Karpas-422 (cell line): Measurements from ENCODE around the gene UBE2QL1. TPM values are rescaled to one million over a fixed set of nuclear protein-coding genes. Genes with fewer than 3 reads are reported as not detected.

Experiments used
- DNase-seq: peaks from one replicate; pipeline ENCODE4 v3.0.0-alpha.2; 2015
- H2AFZ ChIP-seq: fragments of 200-600 bp; sonication (generic); 2 replicates; pipeline ENCODE4 v1.6.1; 2014; ENCODE audit warnings: antibody characterized with exemption, low read length, mixed read lengths
- H3K27ac ChIP-seq: fragments of 200-600 bp; sonication (generic); 2 replicates; pipeline ENCODE4 v1.5.1; 2014; ENCODE audit warnings: mild to moderate bottlenecking, low read length, moderate library complexity
- H3K27me3 ChIP-seq: fragments of 200-600 bp; sonication (generic); 2 replicates; pipeline ENCODE4 v1.6.1; 2014; ENCODE audit warnings: low read length, mixed read lengths
- H3K36me3 ChIP-seq: fragments of 200-600 bp; sonication (generic); 2 replicates; pipeline ENCODE4 v1.6.1; 2014; ENCODE audit warnings: low read length, mixed read lengths; ENCODE audit not compliant: insufficient read depth
- H3K4me1 ChIP-seq: fragments of 200-600 bp; sonication (generic); 2 replicates; pipeline ENCODE4 v1.6.1; 2014; ENCODE audit warnings: mild to moderate bottlenecking, low read length, mixed read lengths
- H3K4me2 ChIP-seq: fragments of 200-600 bp; sonication (generic); 2 replicates; pipeline ENCODE4 v1.6.1; 2014; ENCODE audit warnings: low read length, low read depth, mild to moderate bottlenecking; ENCODE audit not compliant: poor library complexity, severe bottlenecking
- H3K4me3 ChIP-seq: fragments of 200-600 bp; sonication (generic); 2 replicates; pipeline ENCODE4 v1.5.1; 2014; ENCODE audit warnings: mild to moderate bottlenecking, antibody characterized with exemption, low read length, mixed read lengths
- H3K79me2 ChIP-seq: fragments of 200-600 bp; sonication (generic); 2 replicates; pipeline ENCODE4 v1.6.1; 2014; ENCODE audit warnings: mild to moderate bottlenecking, low read length, mixed read lengths
- H3K9ac ChIP-seq: fragments of 200-600 bp; sonication (generic); 2 replicates; pipeline ENCODE4 v1.6.0; 2014; ENCODE audit warnings: low read length
- H3K9me2 ChIP-seq: fragments of 200-600 bp; sonication (generic), shearing (Covaris generic); replicated peaks from 2 replicates; pipeline ENCODE4 v1.6.0; 2014; ENCODE audit warnings: mild to moderate bottlenecking, low read length, moderate library complexity; ENCODE audit not compliant: insufficient read depth
- H3K9me3 ChIP-seq: fragments of 300-700, 200-600 bp; sonication (generic); 2 replicates; pipeline ENCODE4 v1.6.1; 2014; ENCODE audit warnings: low read length, mixed read lengths
- H4K20me1 ChIP-seq: fragments of 200-600 bp; sonication (generic); 2 replicates; pipeline ENCODE4 v1.6.1; 2014; ENCODE audit warnings: mild to moderate bottlenecking, antibody characterized with exemption, low read length, low read depth; ENCODE audit not compliant: insufficient read depth
- total RNA-seq: library from RNA; depleted of rRNA; stranded (reverse); fragments of >200 nt; shearing (Covaris generic); gene quantifications from 2 replicates; pipeline ENCODE4 v1.2.3, GENCODE V29; 2014; ENCODE audit warnings: low replicate concordance

The UBE2QL1 gene
- total RNA-seq, 1 experiment from 2014 or later, result not detected

DNA sequence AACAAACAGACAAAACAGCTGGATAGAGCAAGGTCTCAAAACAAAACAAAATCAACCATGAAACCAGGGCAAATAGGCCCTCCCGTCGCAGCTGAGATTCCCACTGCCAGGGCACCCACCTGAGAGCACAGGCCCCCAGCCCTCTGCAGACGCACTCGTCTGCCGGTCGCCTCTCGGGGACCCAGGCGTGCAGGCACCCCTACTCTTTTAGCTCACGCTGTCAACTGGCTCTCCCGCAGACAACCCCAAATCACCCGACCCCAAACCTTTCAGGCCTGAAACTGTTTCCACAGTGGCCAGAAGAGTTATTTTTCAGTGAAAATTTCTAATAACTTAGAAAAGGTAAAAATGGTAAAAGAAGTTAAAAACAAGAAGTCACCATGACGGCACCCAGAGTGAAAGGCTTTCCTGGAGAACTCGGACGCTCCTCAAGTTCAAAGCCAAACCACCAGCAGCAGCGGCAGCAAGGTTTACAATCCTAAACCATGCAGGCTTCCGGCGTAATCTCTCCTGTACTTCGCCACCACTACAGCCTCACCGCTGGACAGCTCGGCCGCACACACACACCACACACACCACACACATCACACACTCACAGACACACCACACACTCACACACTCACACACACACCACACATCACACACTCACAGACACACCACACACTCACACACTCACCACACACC lies 1.9 kb upstream of the UBE2QL1 start:
- no peak overlapping the region for H2AFZ ChIP-seq
- no peak overlapping the region for H3K27ac ChIP-seq
- no peak overlapping the region for H3K4me2 ChIP-seq
- H3K27me3 ChIP-seq, result peaks cover 2% of the 10 kb centered on the region; the same call in 1 of the 2 replicates
- no peaks in the 10 kb centered on the region for H3K9me2 ChIP-seq
- no peak overlapping the region for H3K4me3 ChIP-seq
- no peaks in the 10 kb centered on the region for H3K4me1 ChIP-seq
- peaks cover 6% of the 10 kb centered on the region for H3K9me3 ChIP-seq
- H4K20me1 ChIP-seq, result no peaks in the 10 kb centered on the region
- no peaks in the 10 kb centered on the region for H3K36me3 ChIP-seq
- H3K9ac ChIP-seq, result no peak overlapping the region
- H3K79me2 ChIP-seq, result no peaks in the 10 kb centered on the region
- DNase-seq, result no peak

- Histone ChIP-seq H3K4me1 (no peaks in the 10 kb centered on the region), H3K9me2 (no peaks in the 10 kb centered on the region), H4K20me1 (no peaks in the 10 kb centered on the region), H3K79me2 (no peaks in the 10 kb centered on the region), H3K9ac (no peak overlapping the region), H3K36me3 (no peaks in the 10 kb centered on the region), H3K27me3 (peaks cover 2% of the 10 kb centered on the region; the same call in 1 of the 2 replicates), H3K27ac (no peak overlapping the region), H3K4me2 (no peak overlapping the region), H3K9me3 (peaks cover 6% of the 10 kb centered on the region), H2AFZ (no peak overlapping the region), H3K4me3 (no peak overlapping the region)
- no peak for DNase-seq
Measured at GRCh38 chr5:6447384-6448140, 1.1 kb upstream of the UBE2QL1 start.

- Histone ChIP-seq H3K9ac (no peak overlapping the region), H3K36me3 (no peaks in the 10 kb centered on the region), H3K4me2 (no peak overlapping the region), H3K4me3 (no peak overlapping the region), H2AFZ (no peak overlapping the region), H3K27ac (no peak overlapping the region), H3K27me3 (peaks cover 2% of the 10 kb centered on the region; the same call in 1 of the 2 replicates), H3K4me1 (no peaks in the 10 kb centered on the region), H3K79me2 (no peaks in the 10 kb centered on the region), H3K9me2 (no peaks in the 10 kb centered on the region), H4K20me1 (no peaks in the 10 kb centered on the region), H3K9me3 (peaks cover 6% of the 10 kb centered on the region)
- DNase-seq, result no peak
Measured at GRCh38 chr5:6448141-6448491, 543 bp upstream of the UBE2QL1 start.

- H3K9ac ChIP-seq, result no peak overlapping the region
- H3K4me3 ChIP-seq, result no peak overlapping the region
- DNase-seq, result no peak
- no peak overlapping the region for H3K4me2 ChIP-seq
- H3K27ac ChIP-seq, result no peak overlapping the region
- H3K79me2 ChIP-seq, result no peaks in the 10 kb centered on the region
- H3K4me1 ChIP-seq, result no peaks in the 10 kb centered on the region
- H3K36me3 ChIP-seq, result no peaks in the 10 kb centered on the region
- H3K9me3 ChIP-seq, result peaks cover 6% of the 10 kb centered on the region
- no peaks in the 10 kb centered on the region for H3K9me2 ChIP-seq
- peaks cover 2% of the 10 kb centered on the region; the same call in 1 of the 2 replicates for H3K27me3 ChIP-seq
- no peaks in the 10 kb centered on the region for H4K20me1 ChIP-seq
- no peak overlapping the region for H2AFZ ChIP-seq
Measured at GRCh38 chr5:6449465-6450158, 953 bp downstream of the UBE2QL1 start.

DNA sequence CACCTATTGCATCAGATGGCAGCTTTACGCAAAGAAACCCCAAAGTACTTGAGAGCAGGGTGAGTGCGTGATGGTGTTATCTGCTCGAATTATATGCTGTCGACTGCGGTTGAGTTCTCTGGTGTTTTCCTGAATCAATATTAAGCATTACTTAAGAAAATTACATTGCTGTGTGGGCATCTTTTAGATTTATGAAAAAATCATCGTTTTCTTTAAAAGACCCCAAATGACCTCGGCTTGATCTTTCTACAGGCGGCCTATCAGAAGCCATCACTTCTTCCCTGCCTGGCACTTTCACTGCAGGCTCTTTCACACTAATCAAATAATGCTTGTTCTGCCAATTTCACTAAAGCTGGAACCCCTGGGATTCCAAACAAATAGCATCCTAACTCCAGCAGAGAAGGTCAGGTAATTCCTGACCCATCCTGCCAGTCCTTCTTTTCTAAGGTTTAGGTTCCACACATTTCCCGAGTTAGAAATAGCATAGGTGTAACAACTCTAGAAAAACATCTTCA lies 1.7 kb downstream of the UBE2QL1 start:
- DNase-seq, result no peak
- H3K9me2 ChIP-seq, result no peaks in the 10 kb centered on the region
- H3K9ac ChIP-seq, result no peak overlapping the region
- peaks cover 2% of the 10 kb centered on the region; the same call in 1 of the 2 replicates for H3K27me3 ChIP-seq
- H3K27ac ChIP-seq, result no peak overlapping the region
- H3K4me3 ChIP-seq, result no peak overlapping the region
- H3K36me3 ChIP-seq, result no peaks in the 10 kb centered on the region
- no peaks in the 10 kb centered on the region for H3K4me1 ChIP-seq
- no peaks in the 10 kb centered on the region for H3K79me2 ChIP-seq
- H3K4me2 ChIP-seq, result no peak overlapping the region
- H4K20me1 ChIP-seq, result no peaks in the 10 kb centered on the region
- peaks cover 6% of the 10 kb centered on the region for H3K9me3 ChIP-seq
- H2AFZ ChIP-seq, result no peak overlapping the region

- Histone ChIP-seq H3K4me2 (no peak overlapping the region), H3K9ac (no peak overlapping the region), H3K36me3 (no peaks in the 10 kb centered on the region), H3K27ac (no peak overlapping the region), H3K27me3 (peaks cover 2% of the 10 kb centered on the region; the same call in 1 of the 2 replicates), H3K4me1 (no peaks in the 10 kb centered on the region), H3K4me3 (no peak overlapping the region), H3K9me2 (no peaks in the 10 kb centered on the region), H4K20me1 (no peaks in the 10 kb centered on the region), H3K79me2 (no peaks in the 10 kb centered on the region), H3K9me3 (peaks cover 5% of the 10 kb centered on the region), H2AFZ (no peak overlapping the region)
- DNase-seq, result no peak
Measured at GRCh38 chr5:6452622-6453504, 4.2 kb downstream of the UBE2QL1 start.

DNA sequence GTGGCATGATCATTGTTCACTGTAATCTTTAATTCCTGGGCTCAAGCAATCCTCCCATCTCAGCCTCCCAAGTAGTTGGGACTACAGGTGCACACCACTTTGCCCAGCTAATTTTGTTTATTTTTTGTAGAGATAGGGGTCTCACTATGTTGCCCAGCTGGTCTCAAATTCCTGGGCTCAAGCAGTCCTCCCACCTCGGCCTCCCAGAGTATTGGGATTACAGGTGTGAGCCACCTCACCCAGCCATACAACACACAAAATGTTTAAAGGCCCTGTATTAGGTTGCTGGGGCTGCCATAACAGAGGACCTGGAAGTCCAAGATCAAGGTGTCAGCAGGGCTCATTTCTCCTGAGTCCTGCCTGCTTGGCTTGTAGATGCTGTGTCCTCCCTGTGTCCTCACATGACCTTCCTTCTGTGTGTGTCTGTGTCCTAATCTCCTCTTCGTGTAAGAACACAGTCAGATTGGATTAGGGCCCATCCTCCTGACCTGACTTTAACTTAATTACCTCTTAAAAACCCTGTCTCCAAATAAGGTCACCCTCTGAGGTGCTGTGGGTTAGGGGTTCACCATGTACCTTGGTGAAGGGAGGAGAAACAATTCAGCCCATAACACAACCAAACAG lies 5.4 kb downstream of the UBE2QL1 start:
- Histone ChIP-seq H3K27me3 (peaks cover 2% of the 10 kb centered on the region; the same call in 1 of the 2 replicates), H3K9ac (no peak overlapping the region), H3K79me2 (no peaks in the 10 kb centered on the region), H3K27ac (no peak overlapping the region), H3K36me3 (no peaks in the 10 kb centered on the region), H3K4me2 (no peak overlapping the region), H3K9me3 (no peaks in the 10 kb centered on the region), H3K4me1 (no peaks in the 10 kb centered on the region), H3K4me3 (no peak overlapping the region), H4K20me1 (no peaks in the 10 kb centered on the region), H3K9me2 (no peaks in the 10 kb centered on the region), H2AFZ (no peak overlapping the region)
- no peak for DNase-seq
